ENCODE results near the gene SLC1A1.

SLC1A1 gene

GRCh38 chr9:4622016-4622415 is 131.7 kb downstream of the SLC1A1 start:
- no peak for DNase-seq

GRCh38 chr9:4630836-4631235 is 140.6 kb downstream of the SLC1A1 start:
- no peak for DNase-seq

Data from NCI-H345 (cell line).